ENCODE measurements around the gene LMO2. TPM values are rescaled to one million over a fixed set of nuclear protein-coding genes. Genes with fewer than 3 reads are reported as not detected.

The LMO2 gene
- total and polyA plus RNA-seq, 2 of the 13 experiments (the other 11 are each of a cell fraction or from before 2014, with no cell fraction given) = not detected

GRCh38 chr11:33819278-33820035 is 72.4 kb downstream of the LMO2 start:
- WGBS (ENCODE audit: low lambda C conversion rate) = 15% methylated on average over 16 of the region's 16 CpGs
- no TSS peak for BruUV-seq (replicated peaks)
- Histone ChIP-seq H3K4me3 (replicated peaks in 1 of 3; ENCODE audit: insufficient read depth in 1 of 3, low read depth in 2 of 3, low read length in 3 of 3) (no peak overlapping the region), H3K36me3 (replicated peaks in 1 of 2; ENCODE audit: control insufficient read depth in 1 of 2, insufficient read depth in 2 of 2, low read length in 2 of 2) (no peaks in the 10 kb centered on the region), H3K27ac (ENCODE audit: extremely low read length, insufficient read depth, low read length) (no peak overlapping the region), H3K4me1 (ENCODE audit: insufficient read depth, low read length) (no peaks in the 10 kb centered on the region), H3K9ac (ENCODE audit: insufficient read depth, low read depth, low read length) (no peak overlapping the region), H3K4me2 (ENCODE audit: low read depth, low read length) (no peak overlapping the region), H4K20me1 (ENCODE audit: insufficient read depth, low read length) (no peaks in the 10 kb centered on the region), H3K27me3 (ENCODE audit: control insufficient read depth in 1 of 2, insufficient read depth in 2 of 2, low read length in 2 of 2) (peaks cover 4 to 54% of the 10 kb centered on the region in 2 experiments; a peak in 4 of 5 replicates), H3K79me2 (ENCODE audit: insufficient read depth, low read length) (no peaks in the 10 kb centered on the region), H3K9me3 (ENCODE audit: low read length) (no peaks in the 10 kb centered on the region), H2AFZ (ENCODE audit: low read length) (no peak overlapping the region)
- ChIA-PET POLR2A (no interaction called here), CTCF (ENCODE audit: low intra/inter-chr PET ratio, low total read pairs) (no interaction called here)
- intact Hi-C loops (cut with micrococcal nuclease; ENCODE audit: unreplicated experiment) (no loop called here), in situ Hi-C loops (cut with HindIII; ENCODE audit: extremely low pct_ligation_motif_present, low pct_unique_long_range_greater_than_20kb) (no loop called here)
- TF ChIP-seq ATF5 (CRISPR knock-in tag; IDR thresholded peaks at IDR 0.05; ENCODE audit: low read depth) (no peak), ETV6 (CRISPR knock-in tag; conservative IDR thresholded peaks at IDR 0.05) (no peak), ZNF513 (CRISPR knock-in tag; conservative IDR thresholded peaks at IDR 0.05) (no peak), ZNF101 (CRISPR knock-in tag; IDR thresholded peaks at IDR 0.05; ENCODE audit: borderline replicate concordance, low read depth) (no peak), PRDM15 (CRISPR knock-in tag; IDR thresholded peaks at IDR 0.05) (no peak), SIN3B (IDR thresholded peaks at IDR 0.05; ENCODE audit: low read length) (no peak)
- DNase-seq (ENCODE audit: low spot score) = no peak
- FAIRE-seq = no peak
- ATAC-seq = no peak; the same call in 2 of the 3 replicates

Other genes with a start within 250 kb of the LMO2 start
- gene C11orf91, start 191.2 kb downstream of the LMO2 start, total RNA-seq (2016; rRNA removed; fragmentation: Illumina TruSeq; extraction: Trizol) = 0.35 TPM in 1 of 2 replicates, not detected in the other
- gene C11orf91, start 191.2 kb downstream of the LMO2 start, polyA plus RNA-seq (2011; rRNA removed) = not detected in 2 replicates
- gene CD59, start 155.7 kb downstream of the LMO2 start, total RNA-seq (2016; rRNA removed; fragmentation: Illumina TruSeq; extraction: Trizol) = 184 and 289 TPM in 2 replicates
- gene CD59, start 155.7 kb downstream of the LMO2 start, polyA plus RNA-seq (2011; rRNA removed) = 127 and 132 TPM in 2 replicates
- gene FBXO3, start 117.6 kb downstream of the LMO2 start, total RNA-seq (2016; rRNA removed; fragmentation: Illumina TruSeq; extraction: Trizol) = 27.6 and 45.5 TPM in 2 replicates
- gene FBXO3, start 117.6 kb downstream of the LMO2 start, polyA plus RNA-seq (2011; rRNA removed) = 19.3 and 20.4 TPM in 2 replicates
- gene CAPRIN1, start 159.7 kb upstream of the LMO2 start, total RNA-seq (2016; rRNA removed; fragmentation: Illumina TruSeq; extraction: Trizol) = 162 and 284 TPM in 2 replicates
- gene CAPRIN1, start 159.7 kb upstream of the LMO2 start, polyA plus RNA-seq (2011; rRNA removed) = 94.9 and 114 TPM in 2 replicates
- gene NAT10, start 213.6 kb upstream of the LMO2 start, total RNA-seq (2016; rRNA removed; fragmentation: Illumina TruSeq; extraction: Trizol) = 51.9 and 68.5 TPM in 2 replicates
- gene NAT10, start 213.6 kb upstream of the LMO2 start, polyA plus RNA-seq (2011; rRNA removed) = 33.9 TPM in 2 replicates